Left lung (tissue), 10 donors: ENCODE measurements around the gene ZNF319. TPM values are rescaled to one million over a fixed set of nuclear protein-coding genes. Genes with fewer than 3 reads are reported as not detected.

ENCODE experiments used
- ATAC-seq: fragments of 200-7000 bp; cut with Tn5 transposase; one replicate; pipeline ENCODE4 v1.9.1; 2020; ENCODE audit warnings: moderate library complexity
- DNase-seq, 4 donors: peaks; one replicate each; pipeline ENCODE4 v3.0.0-alpha.2; 2013 to 2020
- H3K27ac ChIP-seq, 2 donors: fragments of 200-600 bp; sonication (generic) in 1 of 2; one replicate each; pipeline versions ENCODE4 v1.5.0 to v1.8.0; 2020 to 2021
- H3K27me3 ChIP-seq, 2 donors: fragments of 200-600 bp; sonication (generic) in 1 of 2; one replicate each; pipeline versions ENCODE4 v1.5.0 to v1.8.0; 2020 to 2021
- H3K36me3 ChIP-seq, 2 donors: fragments of 200-600 bp; sonication (generic) in 1 of 2; one replicate each; pipeline versions ENCODE4 v1.5.0 to v1.8.0; 2020 to 2021
- H3K4me1 ChIP-seq, 2 donors: fragments of 200-600 bp; one replicate each; pipeline ENCODE4 v1.8.0; 2021
- H3K4me3 ChIP-seq, 2 donors: fragments of 200-600 bp; sonication (generic) in 1 of 2; one replicate each; pipeline versions ENCODE4 v1.5.0 to v1.8.0; 2020 to 2021; ENCODE audit warnings: mild to moderate bottlenecking in 1 of 2
- H3K9me3 ChIP-seq, 2 donors: fragments of 200-600 bp; sonication (generic) in 1 of 2; one replicate each; pipeline versions ENCODE4 v1.5.0 to v1.8.0; 2020 to 2021
- CTCF ChIP-seq, 2 donors: fragments of 200-600 bp; sonication (generic) in 1 of 2; IDR thresholded peaks; one replicate each; pipeline versions ENCODE4 v1.5.0 to v1.8.0; 2021; ENCODE audit warnings: antibody characterized with exemption in 2 of 2
- intact Hi-C, 2 donors: fragments of 100-400 bp; cut with DNase I; formaldehyde crosslinking; loops; one replicate each; pipeline versions ENCODE4 v1.11.2 to v1.14.2; 2022
- polyA plus RNA-seq, 6 donors: library from polyadenylated mRNA; unstranded; fragments of 120-200 nt; gene quantifications; one replicate each; pipeline ENCODE4 v1.2.1, GENCODE V29; 2013; ENCODE audit not compliant: insufficient read length in 6 of 6
- total RNA-seq, 2 donors: library from RNA; stranded (reverse); fragmentation: NEBNext Ultra II Directional; extraction: Animal tissue kit (Norgen Biotek cat#: 25700); gene quantifications; one replicate each; pipeline ENCODE4 v1.2.1, GENCODE V29; 2021
- donor health status: DM: no; HTN: yes; CAD: no.
- donor health status: DM: no; HTN: no; CAD: no.

The ZNF319 gene
- total and polyA plus RNA-seq, 8 donors = 7.8 to 12.0 (median 10.7) TPM

- intact Hi-C loops = no loop called here
- Histone ChIP-seq H3K27me3 (no peaks in the 10 kb centered on the region), H3K27ac (no peak overlapping the region), H3K9me3 (no peaks in the 10 kb centered on the region), H3K36me3 (no peaks in the 10 kb centered on the region), H3K4me3 (no peak overlapping the region), H3K4me1 (no peaks in the 10 kb centered on the region)
- no peak for DNase-seq
- no peak for ATAC-seq
- no peak for TF ChIP-seq CTCF (IDR thresholded peaks at IDR 0.05)
Measured at GRCh38 chr16:57958544-57958943, 41.9 kb downstream of the ZNF319 start.

GRCh38 chr16:57957673-57958392 lies 42.6 kb downstream of the ZNF319 start:
- TF ChIP-seq CTCF (IDR thresholded peaks at IDR 0.05) = no peak
- H3K4me1 ChIP-seq = no peaks in the 10 kb centered on the region
- H3K27me3 ChIP-seq = no peaks in the 10 kb centered on the region
- H3K9me3 ChIP-seq = no peaks in the 10 kb centered on the region
- intact Hi-C loops = no loop called here
- H3K4me3 ChIP-seq = no peak overlapping the region
- H3K36me3 ChIP-seq = no peaks in the 10 kb centered on the region
- ATAC-seq (peak; percentile 56), DNase-seq (peak in 1 of 4 donors; percentile 45)
- H3K27ac ChIP-seq = no peak overlapping the region

- intact Hi-C loops = no loop called here
- Histone ChIP-seq H3K4me3 (no peak overlapping the region), H3K9me3 (no peaks in the 10 kb centered on the region), H3K27me3 (no peaks in the 10 kb centered on the region), H3K4me1 (no peaks in the 10 kb centered on the region), H3K36me3 (no peaks in the 10 kb centered on the region), H3K27ac (no peak overlapping the region)
- no peak for ATAC-seq
- TF ChIP-seq CTCF (IDR thresholded peaks at IDR 0.05) = no peak
- DNase-seq = peak in 1 of 4 donors; percentile 51
Measured at GRCh38 chr16:57956924-57957672, 43.4 kb downstream of the ZNF319 start.

GRCh38 chr16:57956270-57956808 lies 44.1 kb downstream of the ZNF319 start:
- no peak for TF ChIP-seq CTCF (IDR thresholded peaks at IDR 0.05)
- no peak for ATAC-seq

GRCh38 chr16:57955572-57956188 lies 44.8 kb downstream of the ZNF319 start:
- Histone ChIP-seq H3K4me3 (no peak overlapping the region), H3K36me3 (no peaks in the 10 kb centered on the region), H3K4me1 (no peaks in the 10 kb centered on the region), H3K27me3 (no peaks in the 10 kb centered on the region), H3K27ac (no peak overlapping the region), H3K9me3 (no peaks in the 10 kb centered on the region)
- peak; percentile 77 for ATAC-seq
- intact Hi-C loops = no loop called here
- TF ChIP-seq CTCF (IDR thresholded peaks at IDR 0.05) = peak; percentile 12 to 17
- DNase-seq = peak in 1 of 4 donors; percentile 70

More at GRCh38 chr16:57956270-57956808, 44.1 kb downstream of the ZNF319 start:
- Histone ChIP-seq H3K27ac (no peak overlapping the region), H3K9me3 (no peaks in the 10 kb centered on the region), H3K4me1 (no peaks in the 10 kb centered on the region), H3K27me3 (no peaks in the 10 kb centered on the region), H3K36me3 (no peaks in the 10 kb centered on the region), H3K4me3 (no peak overlapping the region)
- intact Hi-C loops = no loop called here
- DNase-seq = peak in 1 of 4 donors; percentile 68
